Testis (tissue), 3 donors: ENCODE results near the gene INPP5A. TPM values are rescaled to one million over a fixed set of nuclear protein-coding genes. Genes with fewer than 3 reads are reported as not detected.

Source experiments
- DNase-seq: peaks from one replicate; pipeline ENCODE4 v3.0.0-alpha.2; 2019
- H3K27ac ChIP-seq, 2 donors: fragments of 200-600 bp; sonication (generic); one replicate each; pipeline ENCODE4 v1.5.1; 2019
- H3K27me3 ChIP-seq: fragments of 200-600 bp; sonication (generic); one replicate; pipeline ENCODE4 v1.5.1; 2019
- H3K36me3 ChIP-seq: fragments of 200-600 bp; sonication (generic); one replicate; pipeline ENCODE4 v1.5.1; 2017; ENCODE audit warnings: low read depth; ENCODE audit errors: missing control alignments
- H3K4me1 ChIP-seq: fragments of 200-600 bp; sonication (generic); one replicate; pipeline ENCODE4 v1.5.1; 2019
- H3K4me3 ChIP-seq, 2 donors: fragments of 200-600 bp; sonication (generic); one replicate each; pipeline ENCODE4 v1.5.1; 2017 to 2019
- H3K9me3 ChIP-seq: fragments of 200-600 bp; sonication (generic); one replicate; pipeline ENCODE4 v1.5.1; 2017
- CTCF ChIP-seq, 3 experiments: fragments of 450-650 bp in 2 of 3; fragments of 200-600 bp in 1 of 3; sonication (generic) in 1 of 3; IDR thresholded peaks; one replicate each; pipeline ENCODE4 v1.5.1; 2016 to 2019; ENCODE audit warnings: antibody characterized with exemption in 3 of 3, mild to moderate bottlenecking in 2 of 3, moderate library complexity in 1 of 3
- POLR2A ChIP-seq: fragments of 450-650 bp; IDR thresholded peaks from one replicate; pipeline ENCODE4 v1.6.1; 2017; ENCODE audit warnings: antibody characterized with exemption, mild to moderate bottlenecking, moderate library complexity
- WGBS, 2 donors: methylation state at CpG; one replicate each; pipeline ENCODE4 v1.1.5; 2018; 5-methylcytosine and 5-hydroxymethylcytosine counted together
- intact Hi-C: fragments of 100-400 bp; cut with DNase I; formaldehyde crosslinking; loops from one replicate; pipeline ENCODE4 v1.15.1; 2023; ENCODE audit warnings: low total_unique reads
- polyA plus RNA-seq: library from polyadenylated mRNA; stranded (reverse); fragments of 350-450 nt; fragmentation: Illumina TruSeq; extraction: RNeasy Lipid Tissue Mini Kit (QIAGEN cat#74804); gene quantifications from one replicate; pipeline ENCODE4 v1.2.3, GENCODE V29; 2014; ENCODE audit warnings: low read depth, low replicate concordance; ENCODE audit not compliant: insufficient read depth
- total RNA-seq, 2 donors: library from RNA; depleted of rRNA; stranded (reverse); fragments of >200 nt; gene quantifications; one replicate each; pipeline ENCODE4 v1.2.3, GENCODE V29; 2016

The INPP5A gene
- total and polyA plus RNA-seq, 3 donors from 2014 or later, result 54.1 to 103 (median 73.0) TPM

GRCh38 chr10:132656283-132657126, 118.9 kb downstream of the INPP5A start:
- TF ChIP-seq POLR2A (no peak), CTCF (IDR thresholded peaks at IDR 0.05) (no peak)
- Histone ChIP-seq H3K27me3 (no peaks in the 10 kb centered on the region), H3K9me3 (no peaks in the 10 kb centered on the region), H3K4me1 (no peaks in the 10 kb centered on the region), H3K36me3 (no peaks in the 10 kb centered on the region), H3K27ac (no peak overlapping the region), H3K4me3 (no peak overlapping the region)
- DNase-seq, result no peak
- intact Hi-C loops, result no loop called here
- WGBS, 2 donors, result 81 to 85% methylated on average over 5 to 18 of the region's 18 CpGs

GRCh38 chr10:132657127-132657706, 119.6 kb downstream of the INPP5A start:
- intact Hi-C loops, result no loop called here
- Histone ChIP-seq H3K27ac (no peak overlapping the region), H3K36me3 (no peaks in the 10 kb centered on the region), H3K27me3 (no peaks in the 10 kb centered on the region), H3K4me1 (no peaks in the 10 kb centered on the region), H3K9me3 (no peaks in the 10 kb centered on the region), H3K4me3 (no peak overlapping the region)
- TF ChIP-seq POLR2A (no peak), CTCF (IDR thresholded peaks at IDR 0.05) (no peak)
- no peak for DNase-seq
- WGBS, 2 donors, result 88 to 90% methylated on average over 15 to 18 of the region's 18 CpGs

GRCh38 chr10:132657748-132658147, 120.2 kb downstream of the INPP5A start:
- no peaks in the 10 kb centered on the region for H3K36me3 ChIP-seq
- no peaks in the 10 kb centered on the region for H3K9me3 ChIP-seq
- DNase-seq, result no peak
- H3K27ac ChIP-seq, result no peak overlapping the region
- H3K4me1 ChIP-seq, result no peaks in the 10 kb centered on the region
- intact Hi-C loops, result no loop called here
- H3K4me3 ChIP-seq, result no peak overlapping the region
- WGBS, 2 donors, result 87 to 88% methylated on average over 13 to 16 of the region's 16 CpGs
- H3K27me3 ChIP-seq, result no peaks in the 10 kb centered on the region
- TF ChIP-seq CTCF (IDR thresholded peaks at IDR 0.05) (no peak), POLR2A (no peak)

GRCh38 chr10:132658546-132659205, 121.1 kb downstream of the INPP5A start:
- Histone ChIP-seq H3K36me3 (no peaks in the 10 kb centered on the region), H3K9me3 (no peaks in the 10 kb centered on the region), H3K4me1 (no peaks in the 10 kb centered on the region), H3K27me3 (no peaks in the 10 kb centered on the region), H3K4me3 (no peak overlapping the region), H3K27ac (no peak overlapping the region)
- DNase-seq, result no peak
- WGBS, 2 donors, result 95 to 96% methylated on average over 11 to 25 of the region's 30 CpGs
- no peak for TF ChIP-seq CTCF (IDR thresholded peaks at IDR 0.05)
- TF ChIP-seq POLR2A, result no peak
- intact Hi-C loops, result no loop called here
